GM12878 (cell line): ENCODE measurements around the gene PIEZO2. TPM values are rescaled to one million over a fixed set of nuclear protein-coding genes. Genes with fewer than 3 reads are reported as not detected.

ENCODE experiments used
- ASH2L ChIP-seq: fragments of 300-600, 200-600 bp; sonication (generic); IDR thresholded peaks from 2 replicates; pipeline ENCODE4 v1.6.1; 2017; ENCODE audit warnings: low read depth, mild to moderate bottlenecking, borderline replicate concordance
- ATF7 ChIP-seq: fragments of 450-650 bp; IDR thresholded peaks from 2 replicates; pipeline ENCODE4 v1.6.1; 2016; ENCODE audit warnings: low read depth, mild to moderate bottlenecking
- BRCA1 ChIP-seq: IDR thresholded peaks from 2 replicates; pipeline ENCODE4 v1.6.1; 2011; ENCODE audit warnings: low read depth, low read length, improper control_type of control experiment
- CUX1 ChIP-seq: IDR thresholded peaks from 2 replicates; pipeline ENCODE4 v1.6.1; 2012; ENCODE audit warnings: improper control_type of control experiment, low read depth, low read length; ENCODE audit not compliant: insufficient replicate concordance
- EGR1 ChIP-seq, 2 experiments: IDR thresholded peaks; 1 replicate in 1 of 2; 2 replicates in 1 of 2; pipeline ENCODE4 v1.6.1; 2011 to 2012; ENCODE audit warnings: low read depth in 2 of 2, low read length in 2 of 2, borderline replicate concordance in 1 of 2, mild to moderate bottlenecking in 1 of 2, moderate library complexity in 1 of 2
- GATAD2B ChIP-seq: fragments of 450-650 bp; conservative IDR thresholded peaks from 2 replicates; pipeline ENCODE4 v1.6.1; 2017; ENCODE audit warnings: low read depth, mild to moderate bottlenecking, moderate library complexity
- HCFC1 ChIP-seq: fragments of 150-350 bp; IDR thresholded peaks from 2 replicates; pipeline ENCODE4 v1.6.1; 2014; ENCODE audit warnings: low read length
- HDGF ChIP-seq: fragments of 450-650 bp; IDR thresholded peaks from 2 replicates; pipeline ENCODE4 v1.6.1; 2016; ENCODE audit warnings: antibody characterized with exemption
- JUNB ChIP-seq: IDR thresholded peaks from 2 replicates; pipeline ENCODE4 v1.6.1; 2016; ENCODE audit warnings: antibody characterized with exemption, mild to moderate bottlenecking
- MEF2A ChIP-seq: IDR thresholded peaks from 2 replicates; pipeline ENCODE4 v1.6.1; 2011; ENCODE audit warnings: low read depth, mild to moderate bottlenecking, low read length, moderate library complexity; ENCODE audit not compliant: insufficient read depth
- MYC ChIP-seq: IDR thresholded peaks from 2 replicates; pipeline ENCODE4 v1.6.1; 2011; ENCODE audit warnings: mild to moderate bottlenecking, low read length, moderate library complexity, inconsistent platforms; ENCODE audit not compliant: insufficient read depth, insufficient replicate concordance, insufficient read length, severe bottlenecking
- NFYA ChIP-seq: IDR thresholded peaks from 2 replicates; pipeline ENCODE4 v1.6.1; 2011; ENCODE audit warnings: low read depth, mild to moderate bottlenecking, low read length, improper control_type of control experiment, borderline replicate concordance
- PML ChIP-seq: IDR thresholded peaks from 2 replicates; pipeline ENCODE4 v1.6.1; 2012; ENCODE audit warnings: low read length, inconsistent platforms
- POLR2A ChIP-seq: IDR thresholded peaks from 2 replicates; pipeline ENCODE4 v1.6.1; 2011; ENCODE audit warnings: low read depth, mild to moderate bottlenecking, low read length
- RAD51 ChIP-seq: fragments of 450-650 bp; IDR thresholded peaks from 2 replicates; pipeline ENCODE4 v1.6.1; 2016; ENCODE audit warnings: moderate library complexity, mild to moderate bottlenecking, inconsistent platforms
- RUNX3 ChIP-seq: IDR thresholded peaks from 2 replicates; pipeline ENCODE4 v1.6.1; 2012; ENCODE audit warnings: low read length, inconsistent platforms
- SIN3A ChIP-seq: IDR thresholded peaks from 2 replicates; pipeline ENCODE4 v1.6.1; 2012; ENCODE audit warnings: low read depth, low read length, improper control_type of control experiment
- SKIL ChIP-seq: fragments of 450-650 bp; IDR thresholded peaks from 2 replicates; pipeline ENCODE4 v1.6.1; 2017; ENCODE audit warnings: mild to moderate bottlenecking, low read depth, inconsistent platforms; ENCODE audit not compliant: poor library complexity, severe bottlenecking
- SMC3 ChIP-seq: IDR thresholded peaks from 2 replicates; pipeline ENCODE4 v1.6.1; 2011; ENCODE audit warnings: low read length, improper control_type of control experiment, borderline replicate concordance
- SPI1 ChIP-seq: IDR thresholded peaks from 2 replicates; pipeline ENCODE4 v1.6.1; 2011; ENCODE audit warnings: low read depth, mild to moderate bottlenecking, low read length, moderate library complexity, borderline replicate concordance; ENCODE audit not compliant: insufficient read depth
- SREBF1 ChIP-seq: IDR thresholded peaks from 2 replicates; pipeline ENCODE4 v1.6.1; 2012; ENCODE audit warnings: mild to moderate bottlenecking, low read length
- ZBED1 ChIP-seq: IDR thresholded peaks from 2 replicates; pipeline ENCODE4 v1.6.1; 2016; ENCODE audit warnings: borderline replicate concordance
- ZBTB33 ChIP-seq: fragments of 450-650 bp; IDR thresholded peaks from 2 replicates; pipeline ENCODE4 v1.6.1; 2017; ENCODE audit warnings: mild to moderate bottlenecking
- polyA plus RNA-seq, 11 experiments: library from polyadenylated mRNA; depleted of rRNA in 4 of 11; unstranded in 6 of 11; stranded (reverse) in 5 of 11; fragments of >200 nt; fragmentation: Nextera tagmentation in 4 of 11; fragmentation: Illumina TruSeq in 1 of 11; extraction: Ambion mirVana in 4 of 11; extraction: Trizol in 1 of 11; gene quantifications; 1 replicate in 1 of 11; 2 replicates in 10 of 11; pipeline versions ENCODE4 v1.2.1 to v1.2.3, GENCODE V29; 2011 to 2016; ENCODE audit warnings: inconsistent platforms in 2 of 11, missing spikeins in 2 of 11, low read depth in 1 of 11
- total RNA-seq, 4 experiments: library from RNA; depleted of rRNA in 3 of 4; stranded (reverse); fragments of >200 nt in 3 of 4; fragmentation: Illumina TruSeq in 1 of 4; extraction: Trizol in 1 of 4; gene quantifications; 2 replicates each; pipeline versions ENCODE4 v1.2.1 to v1.2.3, GENCODE V29; 2013 to 2021

Gene PIEZO2
- total and polyA plus RNA-seq, 10 of the 15 experiments (the other 5 are each of a cell fraction or from before 2014, with no cell fraction given), result 6.7 to 42.3 (median 27.4) TPM

GRCh38 chr18:11034884-11035283, 114.5 kb downstream of the PIEZO2 start (continued):
- TF ChIP-seq ZBTB33 (no peak), EGR1 (IDR thresholded peaks at IDR 0.05; ENCODE audit: borderline replicate concordance in 1 of 2, low read depth in 2 of 2, low read length in 2 of 2) (no peak), SMC3 (no peak), PML (no peak), ZBED1 (no peak), SREBF1 (no peak), ATF7 (no peak), NFYA (no peak), SPI1 (peak; percentile 43), SIN3A (no peak), JUNB (peak; percentile 65), MYC (no peak), BRCA1 (no peak), RAD51 (no peak), HCFC1 (no peak), SKIL (no peak), HDGF (no peak), GATAD2B (no peak), RUNX3 (peak; percentile 28), POLR2A (no peak), ASH2L (no peak), MEF2A (no peak), CUX1 (no peak)
